ENCODE measurements around the gene SLC39A11. TPM values are rescaled to one million over a fixed set of nuclear protein-coding genes. Genes with fewer than 3 reads are reported as not detected.

The SLC39A11 gene
- total RNA-seq, 1 experiment from 2014 or later = 18.9 TPM

DNA sequence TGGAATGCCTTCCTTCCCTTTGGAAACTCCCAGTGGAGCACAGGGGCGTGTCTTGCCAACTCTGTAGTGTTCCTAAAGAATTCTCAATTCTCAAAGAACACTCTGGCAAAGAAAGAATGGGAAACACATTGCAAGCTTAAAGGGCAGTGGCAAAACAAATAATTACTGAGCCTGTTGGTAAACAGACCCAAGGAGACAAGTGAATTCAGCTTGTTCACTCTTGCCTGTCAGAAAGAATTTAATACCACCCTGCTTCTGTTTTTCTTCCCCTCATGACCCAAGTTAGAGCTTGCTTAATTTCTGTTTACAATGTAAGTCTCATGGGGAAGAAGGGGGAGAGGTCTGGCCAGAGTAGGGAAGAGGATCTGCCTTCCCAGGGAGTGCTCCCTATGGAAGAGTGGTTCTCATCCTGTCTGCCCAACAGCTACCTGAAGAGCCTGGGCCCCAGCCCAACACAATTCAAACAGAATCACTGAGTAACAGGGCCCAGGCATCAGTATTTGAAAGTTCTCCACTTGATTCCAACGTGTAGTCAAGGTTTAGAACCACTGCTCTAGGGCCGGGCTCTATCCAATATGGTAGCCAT is 386.0 kb downstream of the SLC39A11 start (continued):
- TF ChIP-seq, protein P1, sequence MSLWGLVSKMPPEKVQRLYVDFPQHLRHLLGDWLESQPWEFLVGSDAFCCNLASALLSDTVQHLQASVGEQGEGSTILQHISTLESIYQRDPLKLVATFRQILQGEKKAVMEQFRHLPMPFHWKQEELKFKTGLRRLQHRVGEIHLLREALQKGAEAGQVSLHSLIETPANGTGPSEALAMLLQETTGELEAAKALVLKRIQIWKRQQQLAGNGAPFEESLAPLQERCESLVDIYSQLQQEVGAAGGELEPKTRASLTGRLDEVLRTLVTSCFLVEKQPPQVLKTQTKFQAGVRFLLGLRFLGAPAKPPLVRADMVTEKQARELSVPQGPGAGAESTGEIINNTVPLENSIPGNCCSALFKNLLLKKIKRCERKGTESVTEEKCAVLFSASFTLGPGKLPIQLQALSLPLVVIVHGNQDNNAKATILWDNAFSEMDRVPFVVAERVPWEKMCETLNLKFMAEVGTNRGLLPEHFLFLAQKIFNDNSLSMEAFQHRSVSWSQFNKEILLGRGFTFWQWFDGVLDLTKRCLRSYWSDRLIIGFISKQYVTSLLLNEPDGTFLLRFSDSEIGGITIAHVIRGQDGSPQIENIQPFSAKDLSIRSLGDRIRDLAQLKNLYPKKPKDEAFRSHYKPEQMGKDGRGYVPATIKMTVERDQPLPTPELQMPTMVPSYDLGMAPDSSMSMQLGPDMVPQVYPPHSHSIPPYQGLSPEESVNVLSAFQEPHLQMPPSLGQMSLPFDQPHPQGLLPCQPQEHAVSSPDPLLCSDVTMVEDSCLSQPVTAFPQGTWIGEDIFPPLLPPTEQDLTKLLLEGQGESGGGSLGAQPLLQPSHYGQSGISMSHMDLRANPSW (CRISPR knock-in tag; conservative IDR thresholded peaks at IDR 0.05; ENCODE audit: low read depth) = no peak
- TF ChIP-seq, protein P2, sequence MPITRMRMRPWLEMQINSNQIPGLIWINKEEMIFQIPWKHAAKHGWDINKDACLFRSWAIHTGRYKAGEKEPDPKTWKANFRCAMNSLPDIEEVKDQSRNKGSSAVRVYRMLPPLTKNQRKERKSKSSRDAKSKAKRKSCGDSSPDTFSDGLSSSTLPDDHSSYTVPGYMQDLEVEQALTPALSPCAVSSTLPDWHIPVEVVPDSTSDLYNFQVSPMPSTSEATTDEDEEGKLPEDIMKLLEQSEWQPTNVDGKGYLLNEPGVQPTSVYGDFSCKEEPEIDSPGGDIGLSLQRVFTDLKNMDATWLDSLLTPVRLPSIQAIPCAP (CRISPR knock-in tag; IDR thresholded peaks at IDR 0.05) = no peak
- TF ChIP-seq, protein P3, sequence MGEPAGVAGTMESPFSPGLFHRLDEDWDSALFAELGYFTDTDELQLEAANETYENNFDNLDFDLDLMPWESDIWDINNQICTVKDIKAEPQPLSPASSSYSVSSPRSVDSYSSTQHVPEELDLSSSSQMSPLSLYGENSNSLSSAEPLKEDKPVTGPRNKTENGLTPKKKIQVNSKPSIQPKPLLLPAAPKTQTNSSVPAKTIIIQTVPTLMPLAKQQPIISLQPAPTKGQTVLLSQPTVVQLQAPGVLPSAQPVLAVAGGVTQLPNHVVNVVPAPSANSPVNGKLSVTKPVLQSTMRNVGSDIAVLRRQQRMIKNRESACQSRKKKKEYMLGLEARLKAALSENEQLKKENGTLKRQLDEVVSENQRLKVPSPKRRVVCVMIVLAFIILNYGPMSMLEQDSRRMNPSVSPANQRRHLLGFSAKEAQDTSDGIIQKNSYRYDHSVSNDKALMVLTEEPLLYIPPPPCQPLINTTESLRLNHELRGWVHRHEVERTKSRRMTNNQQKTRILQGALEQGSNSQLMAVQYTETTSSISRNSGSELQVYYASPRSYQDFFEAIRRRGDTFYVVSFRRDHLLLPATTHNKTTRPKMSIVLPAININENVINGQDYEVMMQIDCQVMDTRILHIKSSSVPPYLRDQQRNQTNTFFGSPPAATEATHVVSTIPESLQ (CRISPR knock-in tag; IDR thresholded peaks at IDR 0.05) = no peak
- TF ChIP-seq FOXP1 (CRISPR knock-in tag; IDR thresholded peaks at IDR 0.05; ENCODE audit: borderline replicate concordance) (no peak), ESRRA (CRISPR knock-in tag; IDR thresholded peaks at IDR 0.05; ENCODE audit: borderline replicate concordance) (no peak), KAT7 (CRISPR knock-in tag; IDR thresholded peaks at IDR 0.05; ENCODE audit: borderline replicate concordance) (no peak), MXD4 (CRISPR knock-in tag; IDR thresholded peaks at IDR 0.05; ENCODE audit: borderline replicate concordance) (no peak)
- TF ChIP-seq, protein P4, sequence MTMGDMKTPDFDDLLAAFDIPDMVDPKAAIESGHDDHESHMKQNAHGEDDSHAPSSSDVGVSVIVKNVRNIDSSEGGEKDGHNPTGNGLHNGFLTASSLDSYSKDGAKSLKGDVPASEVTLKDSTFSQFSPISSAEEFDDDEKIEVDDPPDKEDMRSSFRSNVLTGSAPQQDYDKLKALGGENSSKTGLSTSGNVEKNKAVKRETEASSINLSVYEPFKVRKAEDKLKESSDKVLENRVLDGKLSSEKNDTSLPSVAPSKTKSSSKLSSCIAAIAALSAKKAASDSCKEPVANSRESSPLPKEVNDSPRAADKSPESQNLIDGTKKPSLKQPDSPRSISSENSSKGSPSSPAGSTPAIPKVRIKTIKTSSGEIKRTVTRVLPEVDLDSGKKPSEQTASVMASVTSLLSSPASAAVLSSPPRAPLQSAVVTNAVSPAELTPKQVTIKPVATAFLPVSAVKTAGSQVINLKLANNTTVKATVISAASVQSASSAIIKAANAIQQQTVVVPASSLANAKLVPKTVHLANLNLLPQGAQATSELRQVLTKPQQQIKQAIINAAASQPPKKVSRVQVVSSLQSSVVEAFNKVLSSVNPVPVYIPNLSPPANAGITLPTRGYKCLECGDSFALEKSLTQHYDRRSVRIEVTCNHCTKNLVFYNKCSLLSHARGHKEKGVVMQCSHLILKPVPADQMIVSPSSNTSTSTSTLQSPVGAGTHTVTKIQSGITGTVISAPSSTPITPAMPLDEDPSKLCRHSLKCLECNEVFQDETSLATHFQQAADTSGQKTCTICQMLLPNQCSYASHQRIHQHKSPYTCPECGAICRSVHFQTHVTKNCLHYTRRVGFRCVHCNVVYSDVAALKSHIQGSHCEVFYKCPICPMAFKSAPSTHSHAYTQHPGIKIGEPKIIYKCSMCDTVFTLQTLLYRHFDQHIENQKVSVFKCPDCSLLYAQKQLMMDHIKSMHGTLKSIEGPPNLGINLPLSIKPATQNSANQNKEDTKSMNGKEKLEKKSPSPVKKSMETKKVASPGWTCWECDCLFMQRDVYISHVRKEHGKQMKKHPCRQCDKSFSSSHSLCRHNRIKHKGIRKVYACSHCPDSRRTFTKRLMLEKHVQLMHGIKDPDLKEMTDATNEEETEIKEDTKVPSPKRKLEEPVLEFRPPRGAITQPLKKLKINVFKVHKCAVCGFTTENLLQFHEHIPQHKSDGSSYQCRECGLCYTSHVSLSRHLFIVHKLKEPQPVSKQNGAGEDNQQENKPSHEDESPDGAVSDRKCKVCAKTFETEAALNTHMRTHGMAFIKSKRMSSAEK (CRISPR knock-in tag; IDR thresholded peaks at IDR 0.05; ENCODE audit: borderline replicate concordance) = no peak
- TF ChIP-seq, protein P5, sequence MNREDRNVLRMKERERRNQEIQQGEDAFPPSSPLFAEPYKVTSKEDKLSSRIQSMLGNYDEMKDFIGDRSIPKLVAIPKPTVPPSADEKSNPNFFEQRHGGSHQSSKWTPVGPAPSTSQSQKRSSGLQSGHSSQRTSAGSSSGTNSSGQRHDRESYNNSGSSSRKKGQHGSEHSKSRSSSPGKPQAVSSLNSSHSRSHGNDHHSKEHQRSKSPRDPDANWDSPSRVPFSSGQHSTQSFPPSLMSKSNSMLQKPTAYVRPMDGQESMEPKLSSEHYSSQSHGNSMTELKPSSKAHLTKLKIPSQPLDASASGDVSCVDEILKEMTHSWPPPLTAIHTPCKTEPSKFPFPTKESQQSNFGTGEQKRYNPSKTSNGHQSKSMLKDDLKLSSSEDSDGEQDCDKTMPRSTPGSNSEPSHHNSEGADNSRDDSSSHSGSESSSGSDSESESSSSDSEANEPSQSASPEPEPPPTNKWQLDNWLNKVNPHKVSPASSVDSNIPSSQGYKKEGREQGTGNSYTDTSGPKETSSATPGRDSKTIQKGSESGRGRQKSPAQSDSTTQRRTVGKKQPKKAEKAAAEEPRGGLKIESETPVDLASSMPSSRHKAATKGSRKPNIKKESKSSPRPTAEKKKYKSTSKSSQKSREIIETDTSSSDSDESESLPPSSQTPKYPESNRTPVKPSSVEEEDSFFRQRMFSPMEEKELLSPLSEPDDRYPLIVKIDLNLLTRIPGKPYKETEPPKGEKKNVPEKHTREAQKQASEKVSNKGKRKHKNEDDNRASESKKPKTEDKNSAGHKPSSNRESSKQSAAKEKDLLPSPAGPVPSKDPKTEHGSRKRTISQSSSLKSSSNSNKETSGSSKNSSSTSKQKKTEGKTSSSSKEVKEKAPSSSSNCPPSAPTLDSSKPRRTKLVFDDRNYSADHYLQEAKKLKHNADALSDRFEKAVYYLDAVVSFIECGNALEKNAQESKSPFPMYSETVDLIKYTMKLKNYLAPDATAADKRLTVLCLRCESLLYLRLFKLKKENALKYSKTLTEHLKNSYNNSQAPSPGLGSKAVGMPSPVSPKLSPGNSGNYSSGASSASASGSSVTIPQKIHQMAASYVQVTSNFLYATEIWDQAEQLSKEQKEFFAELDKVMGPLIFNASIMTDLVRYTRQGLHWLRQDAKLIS (CRISPR knock-in tag; IDR thresholded peaks at IDR 0.05; ENCODE audit: borderline replicate concordance) = no peak

DNA sequence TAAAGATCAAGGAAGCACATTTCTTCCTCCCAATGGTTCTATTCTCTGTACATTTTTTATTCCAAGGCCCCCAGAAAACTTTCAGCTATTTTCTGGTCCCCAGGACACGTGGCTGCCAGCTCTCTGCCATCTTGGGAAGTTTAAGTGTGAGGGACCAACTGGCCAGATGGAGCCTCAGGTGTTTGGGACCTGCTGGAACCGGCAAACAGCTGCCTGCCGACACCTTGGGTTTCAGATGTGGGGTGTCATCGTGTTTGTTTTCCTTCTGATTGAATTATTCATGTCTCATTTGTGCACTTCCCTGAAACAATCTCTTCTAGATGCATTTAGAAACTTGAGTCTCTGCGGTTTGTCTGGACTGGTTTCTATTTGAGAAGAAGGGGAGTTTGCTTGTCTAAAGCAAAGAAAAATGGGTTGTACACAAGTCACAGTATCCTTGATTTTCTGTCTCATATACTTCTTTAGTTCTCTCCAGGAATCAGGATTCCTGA is 386.5 kb downstream of the SLC39A11 start:
- POLR2A ChIA-PET = no interaction called here
- TF ChIP-seq, protein P4 (CRISPR knock-in tag; IDR thresholded peaks at IDR 0.05; ENCODE audit: borderline replicate concordance) = no peak
- TF ChIP-seq NR1H2 (CRISPR knock-in tag; IDR thresholded peaks at IDR 0.05) (no peak), RORB (CRISPR knock-in tag; IDR thresholded peaks at IDR 0.05) (no peak)
- Mint-ChIP-seq H3K4me3 (no peak overlapping the region), H3K4me1 (no peaks in the 10 kb centered on the region), H3K27ac (no peak overlapping the region), H3K27me3 (ENCODE audit: low read depth) (no peaks in the 10 kb centered on the region), H3K36me3 (peaks cover 4% of the 10 kb centered on the region; the same call in 1 of the 2 replicates), H3K9me3 (peaks cover 20% of the 10 kb centered on the region)
- no peak for ATAC-seq
- CTCF ChIA-PET = interaction anchor here (0.9 kb wide), 1 partner anchor 149 kb away, joined by 3 read pairs; no protein-coding TSS in a partner anchor
- no peak for DNase-seq (ENCODE audit: low spot score)
